Activated T-helper 2 cell treated with anti-CD3 and anti-CD28 coated beads, Interferon-gamma antibody, Interleukin-2, Interleukin-4, amounts not matched to agents 10 μg/mL and 5 μg/mL and 100 μg/mL, durations not matched to agents 14 hours and 24 hours and 36 hours (primary cell): ENCODE data around the gene DPEP1. TPM values are rescaled to one million over a fixed set of nuclear protein-coding genes. Genes with fewer than 3 reads are reported as not detected.

Experiments used
- DNase-seq: peaks from one replicate; pipeline ENCODE4 v3.0.0; 2021; ENCODE audit warnings: low spot score
- H3K27ac Mint-ChIP-seq: one replicate; pipeline ENCODE4 v1.8.0; 2021; ENCODE audit warnings: mixed read lengths
- H3K27me3 Mint-ChIP-seq: one replicate; pipeline ENCODE4 v1.8.0; 2021; ENCODE audit warnings: low read depth, mixed read lengths
- H3K36me3 Mint-ChIP-seq: one replicate; pipeline ENCODE4 v1.8.0; 2021; ENCODE audit warnings: low read depth, mixed read lengths
- H3K4me1 Mint-ChIP-seq: one replicate; pipeline ENCODE4 v1.8.0; 2021; ENCODE audit warnings: low read depth, mixed read lengths
- H3K4me3 Mint-ChIP-seq: one replicate; pipeline ENCODE4 v1.8.0; 2021; ENCODE audit warnings: low read depth, mild to moderate bottlenecking, moderate library complexity, mixed read lengths
- H3K9me3 Mint-ChIP-seq: one replicate; pipeline ENCODE4 v1.8.0; 2021; ENCODE audit warnings: mixed read lengths
- intact Hi-C: fragments of 100-400 bp; cut with micrococcal nuclease; formaldehyde crosslinking; loops from one replicate; pipeline ENCODE4 v1.15.1; 2023
- total RNA-seq: library from RNA; stranded (reverse); gene quantifications from 2 replicates; pipeline ENCODE4 v1.2.3, GENCODE V29; 2022

DPEP1 gene
- total RNA-seq, 1 donor from 2014 or later, result not detected

- DNase-seq, result no peak
- Mint-ChIP-seq H3K4me1 (peaks cover 8% of the 10 kb centered on the region), H3K27me3 (no peaks in the 10 kb centered on the region), H3K27ac (no peak overlapping the region), H3K36me3 (no peaks in the 10 kb centered on the region), H3K4me3 (no peak overlapping the region), H3K9me3 (no peaks in the 10 kb centered on the region)
- intact Hi-C loops, result no loop called here
Observed at GRCh38 chr16:89596957-89597649, 16.3 kb upstream of the DPEP1 start.

GRCh38 chr16:89598199-89598598 lies 15.2 kb upstream of the DPEP1 start:
- no peak overlapping the region for H3K27ac Mint-ChIP-seq
- no peaks in the 10 kb centered on the region for H3K36me3 Mint-ChIP-seq
- intact Hi-C loops, result no loop called here
- no peak overlapping the region for H3K4me3 Mint-ChIP-seq
- H3K4me1 Mint-ChIP-seq, result peaks cover 15% of the 10 kb centered on the region
- no peaks in the 10 kb centered on the region for H3K27me3 Mint-ChIP-seq
- H3K9me3 Mint-ChIP-seq, result no peaks in the 10 kb centered on the region
- DNase-seq, result no peak

- intact Hi-C loops, result no loop called here
- no peaks in the 10 kb centered on the region for H3K9me3 Mint-ChIP-seq
- DNase-seq, result no peak
- H3K27me3 Mint-ChIP-seq, result no peaks in the 10 kb centered on the region
- peaks cover 8% of the 10 kb centered on the region for H3K4me1 Mint-ChIP-seq
- no peak overlapping the region for H3K27ac Mint-ChIP-seq
- no peaks in the 10 kb centered on the region for H3K36me3 Mint-ChIP-seq
- no peak overlapping the region for H3K4me3 Mint-ChIP-seq
Observed at GRCh38 chr16:89599451-89599858, 14.0 kb upstream of the DPEP1 start.

DNA sequence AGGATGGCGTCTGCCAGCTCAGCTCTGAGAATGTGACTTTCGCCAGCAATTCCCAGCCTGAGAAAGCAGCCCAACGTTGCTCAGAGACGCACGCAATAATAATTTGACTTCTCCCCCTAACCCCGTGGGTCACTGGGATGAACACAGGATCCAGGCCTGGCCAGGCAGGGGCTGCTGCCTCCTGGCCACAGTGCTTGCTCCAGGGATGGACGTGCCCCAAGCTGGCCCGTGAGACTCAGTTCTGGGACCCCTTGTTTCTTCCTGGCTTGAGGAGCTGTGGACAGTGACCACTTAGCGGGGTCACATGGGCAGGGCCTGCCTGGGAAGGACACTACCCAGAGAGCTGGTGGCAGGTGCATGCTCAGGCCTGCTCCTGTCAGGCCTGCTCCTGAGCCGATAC lies 13.5 kb upstream of the DPEP1 start:
- intact Hi-C loops, result no loop called here
- H3K9me3 Mint-ChIP-seq, result no peaks in the 10 kb centered on the region
- H3K27ac Mint-ChIP-seq, result no peak overlapping the region
- no peak overlapping the region for H3K4me3 Mint-ChIP-seq
- no peaks in the 10 kb centered on the region for H3K27me3 Mint-ChIP-seq
- H3K4me1 Mint-ChIP-seq, result peaks cover 8% of the 10 kb centered on the region
- H3K36me3 Mint-ChIP-seq, result no peaks in the 10 kb centered on the region
- no peak for DNase-seq

- H3K36me3 Mint-ChIP-seq, result no peaks in the 10 kb centered on the region
- H3K4me3 Mint-ChIP-seq, result no peak overlapping the region
- H3K27ac Mint-ChIP-seq, result no peak overlapping the region
- H3K4me1 Mint-ChIP-seq, result peaks cover 8% of the 10 kb centered on the region
- no peak for DNase-seq
- H3K27me3 Mint-ChIP-seq, result no peaks in the 10 kb centered on the region
- intact Hi-C loops, result no loop called here
- no peaks in the 10 kb centered on the region for H3K9me3 Mint-ChIP-seq
Observed at GRCh38 chr16:89600427-89600826, 13.0 kb upstream of the DPEP1 start.

GRCh38 chr16:89600956-89601355 lies 12.5 kb upstream of the DPEP1 start:
- Mint-ChIP-seq H3K4me3 (no peak overlapping the region), H3K36me3 (no peaks in the 10 kb centered on the region), H3K4me1 (peaks cover 8% of the 10 kb centered on the region), H3K27ac (no peak overlapping the region), H3K9me3 (no peaks in the 10 kb centered on the region), H3K27me3 (no peaks in the 10 kb centered on the region)
- intact Hi-C loops, result no loop called here
- DNase-seq, result no peak

GRCh38 chr16:89601906-89602272 lies 11.6 kb upstream of the DPEP1 start:
- H3K27me3 Mint-ChIP-seq, result no peaks in the 10 kb centered on the region
- no peaks in the 10 kb centered on the region for H3K9me3 Mint-ChIP-seq
- peaks cover 8% of the 10 kb centered on the region for H3K4me1 Mint-ChIP-seq
- DNase-seq, result no peak
- no peak overlapping the region for H3K27ac Mint-ChIP-seq
- no peaks in the 10 kb centered on the region for H3K36me3 Mint-ChIP-seq
- H3K4me3 Mint-ChIP-seq, result no peak overlapping the region
- intact Hi-C loops, result loop anchor here (1.0 kb wide), 1 partner anchor 39 kb away; no protein-coding TSS in a partner anchor

DNA sequence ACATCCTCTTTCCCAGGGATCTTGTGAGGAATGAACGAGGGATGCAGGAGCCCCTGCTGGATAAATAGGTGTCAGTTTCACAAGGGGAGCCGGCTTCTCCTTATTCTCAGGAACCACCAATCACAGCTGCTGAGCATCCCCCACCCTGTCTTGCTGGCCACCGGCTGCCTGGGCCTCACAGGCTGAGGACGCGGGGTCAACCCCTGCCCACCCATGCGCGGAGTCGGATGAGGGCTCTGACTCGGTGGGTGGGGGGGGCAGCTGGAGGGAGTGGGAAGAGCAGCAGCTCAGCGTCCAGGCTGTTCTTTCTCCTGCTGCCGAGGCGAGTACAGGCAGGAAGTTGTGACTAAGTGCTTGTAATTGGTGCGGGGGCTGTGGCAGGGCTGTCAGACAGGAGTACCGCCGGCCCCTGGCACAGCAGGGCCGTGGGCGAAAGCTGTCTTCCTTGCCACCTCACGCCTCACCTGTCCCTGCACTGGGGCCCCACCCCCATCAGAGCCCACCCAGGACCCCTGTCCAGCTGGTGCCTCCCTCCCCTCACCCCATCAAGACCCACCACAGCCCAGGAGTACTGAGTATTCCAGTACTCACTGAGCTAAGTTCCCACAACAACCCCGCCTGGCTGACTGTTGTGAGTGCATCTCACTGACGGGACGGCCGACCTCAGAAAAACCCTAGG lies 11.0 kb upstream of the DPEP1 start:
- intact Hi-C loops, result loop anchor here (1.0 kb wide), 1 partner anchor 39 kb away; no protein-coding TSS in a partner anchor
- H3K9me3 Mint-ChIP-seq, result no peaks in the 10 kb centered on the region
- H3K27me3 Mint-ChIP-seq, result no peaks in the 10 kb centered on the region
- H3K36me3 Mint-ChIP-seq, result no peaks in the 10 kb centered on the region
- H3K4me1 Mint-ChIP-seq, result peaks cover 8% of the 10 kb centered on the region
- H3K4me3 Mint-ChIP-seq, result no peak overlapping the region
- no peak for DNase-seq
- no peak overlapping the region for H3K27ac Mint-ChIP-seq

- no peak overlapping the region for H3K27ac Mint-ChIP-seq
- no peaks in the 10 kb centered on the region for H3K27me3 Mint-ChIP-seq
- H3K36me3 Mint-ChIP-seq, result no peaks in the 10 kb centered on the region
- no peaks in the 10 kb centered on the region for H3K9me3 Mint-ChIP-seq
- peaks cover 8% of the 10 kb centered on the region for H3K4me1 Mint-ChIP-seq
- no peak overlapping the region for H3K4me3 Mint-ChIP-seq
- intact Hi-C loops, result loop anchor here (1.0 kb wide), 1 partner anchor 38 kb away; no protein-coding TSS in a partner anchor
- DNase-seq, result no peak
Observed at GRCh38 chr16:89602952-89603590, 10.4 kb upstream of the DPEP1 start.

DNA sequence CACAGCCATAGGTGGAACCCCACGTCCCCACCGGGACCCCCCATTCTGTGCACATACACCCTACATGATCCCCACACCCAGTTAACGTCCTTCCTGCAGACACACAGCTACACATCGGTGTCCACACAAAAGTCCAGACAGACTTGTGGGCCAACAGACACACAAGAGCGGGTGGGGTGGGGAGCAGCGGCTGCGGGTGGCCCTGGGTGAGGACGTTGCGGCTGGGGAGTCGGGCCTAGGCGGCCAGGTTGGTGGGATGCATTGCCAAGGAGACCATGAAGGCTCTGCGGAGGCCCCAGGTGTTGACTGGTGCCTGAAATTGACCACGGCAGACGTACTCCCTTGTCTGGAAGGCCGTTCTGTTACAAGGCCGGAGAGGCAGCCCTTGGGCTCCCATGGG lies 8.7 kb upstream of the DPEP1 start:
- Mint-ChIP-seq H3K27me3 (no peaks in the 10 kb centered on the region), H3K36me3 (no peaks in the 10 kb centered on the region), H3K9me3 (no peaks in the 10 kb centered on the region), H3K27ac (no peak overlapping the region), H3K4me1 (peaks cover 8% of the 10 kb centered on the region), H3K4me3 (no peak overlapping the region)
- DNase-seq, result no peak
- intact Hi-C loops, result no loop called here

DNA sequence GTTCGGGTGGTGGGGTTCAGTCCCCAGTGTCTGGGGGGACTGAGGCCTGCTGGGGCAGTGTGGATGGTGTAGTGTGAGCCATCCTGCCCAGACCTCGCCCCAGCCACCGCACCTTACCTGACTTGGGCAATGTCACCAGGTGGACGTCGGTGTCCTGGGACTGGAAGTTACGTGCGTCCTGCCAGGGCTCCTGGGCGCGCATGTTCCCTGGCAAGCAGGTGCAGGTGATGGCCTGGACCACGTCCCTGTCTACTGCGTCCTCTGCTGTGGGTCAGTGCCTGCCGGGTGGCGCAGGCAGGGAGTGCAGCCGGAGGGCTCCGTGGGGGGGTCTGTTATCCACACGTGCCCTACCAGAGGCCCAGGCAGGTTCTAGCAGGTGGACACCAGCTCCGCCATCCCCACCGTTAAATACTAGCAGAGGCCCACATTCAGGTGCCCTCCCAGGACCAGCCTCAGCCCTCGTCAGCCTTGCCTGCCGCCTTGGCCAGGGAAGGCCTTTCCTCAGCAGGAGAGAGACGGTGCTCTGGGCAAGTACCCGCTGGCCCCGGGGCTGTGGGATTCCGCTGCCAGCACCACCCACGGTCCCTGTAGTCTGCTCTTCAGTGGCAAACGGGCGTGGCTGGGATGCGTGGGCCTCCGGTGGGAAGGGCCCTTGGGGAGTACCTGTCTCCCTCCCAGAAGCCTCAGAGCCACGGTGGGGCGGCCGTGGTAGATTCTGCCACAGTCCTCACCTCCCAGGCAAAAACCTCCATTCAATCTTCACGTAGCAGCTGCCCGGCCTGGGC lies 8.1 kb upstream of the DPEP1 start:
- Mint-ChIP-seq H3K4me3 (no peak overlapping the region), H3K4me1 (peaks cover 8% of the 10 kb centered on the region), H3K27ac (no peak overlapping the region), H3K9me3 (no peaks in the 10 kb centered on the region), H3K27me3 (no peaks in the 10 kb centered on the region), H3K36me3 (no peaks in the 10 kb centered on the region)
- intact Hi-C loops, result no loop called here
- no peak for DNase-seq

- H3K4me1 Mint-ChIP-seq, result peaks cover 8% of the 10 kb centered on the region
- intact Hi-C loops, result no loop called here
- DNase-seq, result no peak
- no peaks in the 10 kb centered on the region for H3K36me3 Mint-ChIP-seq
- H3K27ac Mint-ChIP-seq, result no peak overlapping the region
- no peak overlapping the region for H3K4me3 Mint-ChIP-seq
- H3K9me3 Mint-ChIP-seq, result no peaks in the 10 kb centered on the region
- no peaks in the 10 kb centered on the region for H3K27me3 Mint-ChIP-seq
Observed at GRCh38 chr16:89606006-89606405, 7.4 kb upstream of the DPEP1 start.
